Right lobe of liver (tissue), 6 donors: ENCODE measurements around the gene OS9. TPM values are rescaled to one million over a fixed set of nuclear protein-coding genes. Genes with fewer than 3 reads are reported as not detected.

Source experiments
- ATAC-seq, 4 donors: fragments of 200-7000 bp; cut with Tn5 transposase; one replicate each; pipeline ENCODE4 v1.9.1; 2020; ENCODE audit warnings: mild to moderate bottlenecking in 4 of 4, moderate library complexity in 4 of 4
- DNase-seq, 3 donors: peaks; one replicate each; pipeline ENCODE4 v3.0.0-alpha.2; 2020
- H3K27ac ChIP-seq, 3 donors: fragments of 200-600 bp; one replicate each; pipeline ENCODE4 v1.8.0; 2022
- H3K27me3 ChIP-seq, 2 donors: fragments of 200-600 bp; one replicate each; pipeline ENCODE4 v1.8.0; 2022
- H3K36me3 ChIP-seq, 4 donors: fragments of 200-600 bp; sonication (generic) in 1 of 4; one replicate each; pipeline versions ENCODE4 v1.5.1 to v1.8.0; 2017 to 2022; ENCODE audit warnings: control low read depth in 1 of 4
- H3K4me1 ChIP-seq, 4 donors: fragments of 200-600 bp; sonication (generic) in 1 of 4; one replicate each; pipeline versions ENCODE4 v1.5.1 to v1.8.0; 2017 to 2022; ENCODE audit warnings: control low read depth in 1 of 4
- H3K4me3 ChIP-seq, 3 donors: fragments of 200-600 bp; one replicate each; pipeline ENCODE4 v1.8.0; 2022
- H3K9me3 ChIP-seq, 4 donors: fragments of 200-600 bp; sonication (generic) in 1 of 4; one replicate each; pipeline versions ENCODE4 v1.5.1 to v1.8.0; 2017 to 2022; ENCODE audit warnings: control low read depth in 1 of 4
- CTCF ChIP-seq, 4 donors: fragments of 200-600 bp in 3 of 4; fragments of 450-650 bp in 1 of 4; IDR thresholded peaks; one replicate each; pipeline versions ENCODE4 v1.5.1 to v1.8.0; 2016 to 2022; ENCODE audit warnings: antibody characterized with exemption in 4 of 4, mild to moderate bottlenecking in 2 of 4
- POLR2A ChIP-seq: fragments of 450-650 bp; IDR thresholded peaks from one replicate; pipeline ENCODE4 v1.6.1; 2017; ENCODE audit warnings: antibody characterized with exemption, mild to moderate bottlenecking
- WGBS: methylation state at CpG from one replicate; pipeline ENCODE4 v1.1.6; 2018; ENCODE audit warnings: low coverage, low lambda C conversion rate; ENCODE audit not compliant: insufficient coverage; ENCODE audit errors: missing lambda C conversion rate; 5-methylcytosine and 5-hydroxymethylcytosine counted together
- intact Hi-C, 2 donors: fragments of 100-400 bp; cut with DNase I; formaldehyde crosslinking; loops; one replicate each; pipeline versions ENCODE4 v1.11.2 to v1.14.1; 2022
- total RNA-seq, 6 experiments: library from RNA; depleted of rRNA in 2 of 6; stranded (reverse); fragments of >200 nt in 2 of 6; fragmentation: NEBNext Ultra II Directional in 3 of 6; extraction: Animal tissue kit (Norgen Biotek cat#: 25700) in 3 of 6; gene quantifications; one replicate each; pipeline versions ENCODE4 v1.1.0 to v1.2.4, GENCODE V29; 2016 to 2023
- donor health status: DM: no; HTN: yes; CAD: no.
- donor health status: DM: no; HTN: no; CAD: no.
- donor health status: DM: no; HTN: no; CAD: no.
- donor health status: DM: no; HTN: yes; CAD: no.
- donor health status: DM: no; HTN: yes; CAD: no.

The OS9 gene
- total RNA-seq, 6 experiments from 2014 or later: 179 to 245 (median 210) TPM

- 60% methylated on average over 1 of the region's 12 CpGs for WGBS
Observed at GRCh38 chr12:57724003-57724935, 30.3 kb downstream of the OS9 start.

GRCh38 chr12:57724936-57725740 is 31.2 kb downstream of the OS9 start:
- TF ChIP-seq POLR2A: no peak
- TF ChIP-seq CTCF (IDR thresholded peaks at IDR 0.05): no peak
- ATAC-seq (no peak), DNase-seq (peak in 1 of 3 donors; percentile 37)
- intact Hi-C loops: no loop called here
- WGBS: 62% methylated on average over 3 of the region's 11 CpGs
- no peaks in the 10 kb centered on the region for H3K9me3 ChIP-seq
- H3K27ac ChIP-seq: no peak overlapping the region
- H3K36me3 ChIP-seq: peaks cover 0 to 12% (median 2%) of the 10 kb centered on the region in 4 donors
- H3K4me1 ChIP-seq: peaks cover 0 to 10% (median 0%) of the 10 kb centered on the region in 4 donors
- peaks cover 0 to 5% of the 10 kb centered on the region in 2 donors for H3K27me3 ChIP-seq
- H3K4me3 ChIP-seq: no peak overlapping the region

More at GRCh38 chr12:57724003-57724935, 30.3 kb downstream of the OS9 start:
- H3K4me3 ChIP-seq: no peak overlapping the region
- intact Hi-C loops: no loop called here
- H3K36me3 ChIP-seq: peaks cover 0 to 21% (median 2%) of the 10 kb centered on the region in 4 donors
- peaks cover 0 to 10% (median 0%) of the 10 kb centered on the region in 4 donors for H3K4me1 ChIP-seq
- no peak for TF ChIP-seq CTCF (IDR thresholded peaks at IDR 0.05)
- TF ChIP-seq POLR2A: no peak
- peaks cover 0 to 5% of the 10 kb centered on the region in 2 donors for H3K27me3 ChIP-seq
- H3K9me3 ChIP-seq: no peaks in the 10 kb centered on the region
- DNase-seq (peak in 1 of 3 donors; percentile 35), ATAC-seq (no peak)
- no peak overlapping the region for H3K27ac ChIP-seq

GRCh38 chr12:57725851-57726150 is 31.9 kb downstream of the OS9 start:
- ATAC-seq (no peak), DNase-seq (no peak)
- 15% methylated on average over 4 of the region's 10 CpGs for WGBS
- Histone ChIP-seq H3K36me3 (peaks cover 0 to 5% (median under 1%) of the 10 kb centered on the region in 4 donors), H3K9me3 (no peaks in the 10 kb centered on the region), H3K4me3 (peak overlapping the region in 2 of 3 donors; percentile 43 to 48), H3K4me1 (peaks cover 0 to 10% (median 0%) of the 10 kb centered on the region in 4 donors), H3K27ac (no peak overlapping the region), H3K27me3 (peaks cover 0 to 5% of the 10 kb centered on the region in 2 donors)
- TF ChIP-seq POLR2A (no peak), CTCF (IDR thresholded peaks at IDR 0.05) (no peak)
- intact Hi-C loops: no loop called here

GRCh38 chr12:57726151-57726883 is 32.4 kb downstream of the OS9 start:
- H3K27ac ChIP-seq: no peak overlapping the region
- WGBS: 61% methylated on average over 3 of the region's 79 CpGs
- TF ChIP-seq CTCF (IDR thresholded peaks at IDR 0.05): peak; percentile 48 to 56 (median 54)
- no peak for TF ChIP-seq POLR2A
- peak; percentile 65 to 79 (median 66) for ATAC-seq
- no peaks in the 10 kb centered on the region for H3K9me3 ChIP-seq
- H3K4me1 ChIP-seq: peaks cover 0 to 10% (median 0%) of the 10 kb centered on the region in 4 donors
- H3K36me3 ChIP-seq: peaks cover 0 to 2% (median 0%) of the 10 kb centered on the region in 4 donors
- peak; percentile 57 to 67 (median 64) for DNase-seq
- H3K4me3 ChIP-seq: peak overlapping the region; percentile 36 to 48 (median 43)
- peaks cover 0 to 5% of the 10 kb centered on the region in 2 donors for H3K27me3 ChIP-seq
- intact Hi-C loops: no loop called here
